CD4-positive, alpha-beta T cell treated with Interleukin-1 beta for 1 hour (primary cell): ENCODE results near the gene CPA4.

Source experiments
- DNase-seq, 2 donors: peaks; one replicate each; pipeline ENCODE4 v3.0.0-alpha.2; 2020 to 2022

Gene CPA4

DNA sequence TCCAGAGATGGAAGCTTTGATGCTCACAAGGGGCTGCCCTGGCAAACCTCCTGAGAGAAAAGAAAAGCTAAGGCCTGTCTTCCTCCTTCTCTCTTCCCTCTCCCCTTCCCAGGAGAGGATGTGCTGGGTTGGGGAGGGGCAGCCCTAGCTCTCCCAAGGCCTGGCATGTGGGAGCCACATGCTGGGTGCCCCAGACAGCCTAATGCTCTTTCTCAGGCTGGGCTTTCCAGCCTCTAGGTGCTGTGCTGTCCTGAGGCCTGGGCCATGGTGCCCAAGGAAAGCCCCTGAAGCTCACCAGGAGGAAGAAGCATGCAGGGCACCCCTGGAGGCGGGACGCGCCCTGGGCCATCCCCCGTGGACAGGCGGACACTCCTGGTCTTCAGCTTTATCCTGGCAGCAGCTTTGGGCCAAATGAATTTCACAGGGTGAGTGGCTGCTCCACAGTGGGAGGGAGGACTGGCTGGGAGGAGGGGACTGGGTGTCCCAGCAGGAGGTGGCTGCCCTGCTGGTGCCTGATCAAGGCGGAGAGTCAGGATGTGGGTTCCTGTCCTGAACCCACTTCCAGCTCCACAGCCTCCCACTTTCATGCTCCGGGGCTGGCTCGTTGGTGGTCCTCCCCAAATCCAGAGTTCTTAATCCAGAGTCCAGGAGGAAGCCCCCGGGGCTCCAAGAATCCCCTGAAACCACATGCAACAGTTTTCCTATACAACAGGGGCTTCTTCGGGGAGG, 53.4 kb downstream of the CPA4 start:
- DNase-seq = no peak

DNA sequence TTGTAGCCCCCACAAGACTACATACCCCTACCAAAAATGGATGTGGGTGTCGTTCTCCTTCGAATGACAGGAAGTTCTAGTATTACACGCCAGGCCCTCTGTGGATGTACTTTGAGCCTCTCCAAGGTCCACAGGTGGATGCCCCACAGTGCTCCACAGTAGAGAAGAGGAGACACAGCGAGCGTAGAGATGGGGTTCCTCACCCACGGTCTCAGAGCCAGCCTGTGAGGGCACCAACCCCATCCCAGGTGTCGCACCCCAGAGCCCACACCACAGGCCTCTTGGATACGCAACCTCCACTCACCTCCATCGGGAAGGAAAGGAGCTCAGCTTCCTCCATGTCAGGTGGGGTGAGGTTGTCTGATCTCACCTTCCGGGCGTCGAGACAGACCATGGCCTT, 54.0 kb downstream of the CPA4 start:
- DNase-seq = no peak

DNA sequence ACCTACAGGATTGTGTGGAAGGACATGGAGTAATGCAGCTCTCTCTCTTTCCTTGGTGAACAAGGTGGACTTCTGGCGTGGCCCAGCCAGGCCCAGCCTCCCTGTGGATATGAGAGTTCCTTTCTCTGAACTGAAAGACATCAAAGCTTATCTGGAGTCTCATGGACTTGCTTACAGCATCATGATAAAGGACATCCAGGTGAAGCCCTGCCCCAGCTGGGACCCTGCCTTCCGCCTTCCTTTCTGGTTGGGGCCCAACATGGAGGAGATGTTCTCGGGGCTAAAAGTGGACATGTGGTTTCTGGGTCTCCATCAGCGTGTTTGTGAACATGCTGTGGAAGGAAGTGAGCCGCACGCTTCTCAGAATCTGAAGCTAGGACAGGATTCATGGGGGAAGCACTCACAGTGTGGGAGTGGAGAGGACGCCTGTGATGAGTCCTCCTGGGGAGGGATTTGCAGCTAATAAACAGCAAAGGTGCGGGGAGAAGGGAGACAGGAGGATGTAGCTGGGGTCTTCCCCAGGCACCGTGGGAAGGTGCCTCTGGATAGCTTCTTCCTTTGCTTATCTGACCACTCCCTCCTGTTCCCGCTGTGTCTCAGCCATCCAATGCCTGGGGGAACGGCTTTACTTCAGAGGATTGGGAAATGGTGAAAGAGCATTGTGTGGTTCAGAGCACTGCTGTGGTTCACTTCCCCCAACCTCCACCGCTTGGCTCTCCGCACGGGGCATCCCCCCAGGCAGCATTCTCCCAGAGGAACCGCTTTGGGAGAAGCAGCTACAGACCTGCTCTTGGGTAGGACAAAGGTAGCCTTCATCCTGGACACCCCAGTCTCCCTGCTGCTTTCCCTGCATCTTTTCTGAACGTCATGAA, 57.2 kb downstream of the CPA4 start:
- no peak for DNase-seq

DNA sequence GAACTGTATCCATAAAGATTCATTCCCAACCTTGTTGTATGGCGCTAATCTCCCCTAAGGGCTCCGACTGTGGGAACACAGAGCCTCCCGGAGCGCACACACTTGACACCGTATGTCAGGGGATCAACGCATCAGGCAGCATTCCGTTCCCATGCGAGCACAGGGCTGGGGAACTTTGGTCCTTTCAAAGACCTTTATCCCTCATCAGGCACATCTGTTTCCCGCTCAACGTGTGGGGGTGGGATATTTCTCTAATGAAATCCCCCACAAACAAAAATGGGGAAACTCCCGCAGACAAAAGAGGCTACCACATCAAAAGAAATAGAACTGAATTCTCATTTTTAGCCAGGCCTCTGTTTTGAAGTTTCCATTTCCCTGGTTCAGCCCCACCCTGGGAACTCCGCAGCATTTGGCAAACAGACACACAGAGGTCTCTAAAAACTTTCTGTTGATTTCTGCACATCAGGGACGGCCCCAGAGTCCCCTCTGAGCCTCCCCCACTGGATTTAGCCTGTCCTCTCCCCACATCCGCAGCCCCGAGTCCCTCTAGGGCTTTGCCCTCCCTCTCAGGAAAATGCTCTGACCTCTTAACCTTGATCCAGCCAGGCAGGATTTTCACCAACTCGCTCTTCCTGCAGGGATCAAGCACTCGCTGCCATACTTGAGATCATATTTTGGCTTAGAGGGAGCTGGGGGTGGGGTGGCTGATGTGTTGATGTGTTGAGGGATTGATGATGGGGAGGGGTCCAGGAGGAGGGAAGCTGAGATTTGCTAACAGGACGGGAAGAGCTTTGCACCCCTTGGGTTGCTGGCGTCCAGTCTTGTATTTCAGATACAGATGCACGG, 58.2 kb downstream of the CPA4 start:
- no peak for DNase-seq

DNA sequence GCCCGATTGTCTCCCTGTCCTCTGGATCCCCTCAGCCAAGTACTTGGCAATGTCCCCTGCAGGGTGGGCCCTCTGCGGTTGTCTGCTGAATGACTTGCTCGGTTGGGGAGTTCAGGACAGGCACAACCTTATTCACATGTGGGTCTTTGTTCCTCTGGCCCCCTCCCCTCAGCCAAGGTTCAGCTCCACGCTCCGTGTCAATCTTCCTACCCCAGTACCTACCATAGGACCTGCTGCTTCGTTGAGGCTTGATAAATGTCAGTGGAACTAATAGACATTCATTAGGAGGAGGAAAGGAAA, 58.8 kb downstream of the CPA4 start:
- DNase-seq = no peak

DNA sequence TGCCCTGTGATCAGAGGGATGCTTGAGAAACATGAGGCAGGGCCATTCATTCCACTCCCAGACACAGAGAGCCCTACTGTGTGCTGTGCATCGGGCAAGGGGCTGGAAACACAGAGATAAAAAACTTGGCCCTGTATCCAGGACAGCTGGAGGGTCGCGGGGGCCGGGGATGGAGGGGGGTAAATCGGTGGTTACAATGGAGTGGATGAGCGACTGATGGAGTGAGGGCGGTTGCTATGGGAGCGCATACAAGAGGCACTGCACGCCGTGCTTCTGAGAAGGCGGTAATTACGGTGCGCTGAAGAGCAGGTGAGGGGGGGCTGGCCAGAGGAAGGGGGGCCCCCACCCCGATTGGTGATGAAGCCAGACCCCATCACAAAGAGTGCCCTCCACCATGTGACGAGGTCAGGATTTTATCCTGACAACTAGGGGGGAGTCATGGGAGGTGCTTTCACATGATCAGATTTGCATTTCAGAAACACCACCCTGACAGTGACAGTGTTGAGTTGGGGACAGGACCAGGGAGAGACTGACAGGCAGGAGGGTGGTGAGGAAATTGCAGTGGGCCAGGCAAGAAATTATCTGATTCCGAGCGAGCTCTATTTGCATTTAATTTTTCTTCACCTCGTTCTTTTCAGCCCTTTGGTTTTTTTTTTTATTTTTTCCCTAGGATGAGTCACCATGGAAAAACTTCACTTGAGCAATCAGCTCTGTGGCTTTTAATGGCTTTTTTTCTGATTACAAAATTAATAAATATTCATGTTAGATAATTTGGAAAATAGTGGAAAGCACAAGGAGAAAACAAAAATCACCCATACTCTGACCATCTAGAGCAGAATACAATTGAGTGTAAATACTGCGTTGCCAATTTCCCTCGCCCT, 59.5 kb downstream of the CPA4 start:
- no peak for DNase-seq

DNA sequence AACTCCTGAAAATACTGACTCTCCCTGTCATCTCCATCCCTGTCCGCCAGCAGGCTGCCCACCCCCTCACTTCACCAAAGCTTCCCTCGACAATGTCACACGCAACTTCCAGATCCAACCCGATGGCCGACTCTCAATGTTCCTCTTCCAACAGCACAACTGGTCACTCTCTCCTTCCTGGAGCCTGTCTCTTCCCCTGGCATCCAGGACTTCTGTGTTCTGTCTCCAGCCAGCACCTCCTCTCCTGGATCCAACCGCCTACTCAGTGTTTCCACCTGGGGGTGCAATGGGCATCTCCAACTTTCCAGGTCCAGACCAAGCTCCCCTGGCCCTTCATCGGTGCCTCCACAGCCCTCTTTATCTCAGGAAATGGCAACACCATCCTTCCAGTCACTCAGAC, 60.2 kb downstream of the CPA4 start:
- no peak for DNase-seq

DNA sequence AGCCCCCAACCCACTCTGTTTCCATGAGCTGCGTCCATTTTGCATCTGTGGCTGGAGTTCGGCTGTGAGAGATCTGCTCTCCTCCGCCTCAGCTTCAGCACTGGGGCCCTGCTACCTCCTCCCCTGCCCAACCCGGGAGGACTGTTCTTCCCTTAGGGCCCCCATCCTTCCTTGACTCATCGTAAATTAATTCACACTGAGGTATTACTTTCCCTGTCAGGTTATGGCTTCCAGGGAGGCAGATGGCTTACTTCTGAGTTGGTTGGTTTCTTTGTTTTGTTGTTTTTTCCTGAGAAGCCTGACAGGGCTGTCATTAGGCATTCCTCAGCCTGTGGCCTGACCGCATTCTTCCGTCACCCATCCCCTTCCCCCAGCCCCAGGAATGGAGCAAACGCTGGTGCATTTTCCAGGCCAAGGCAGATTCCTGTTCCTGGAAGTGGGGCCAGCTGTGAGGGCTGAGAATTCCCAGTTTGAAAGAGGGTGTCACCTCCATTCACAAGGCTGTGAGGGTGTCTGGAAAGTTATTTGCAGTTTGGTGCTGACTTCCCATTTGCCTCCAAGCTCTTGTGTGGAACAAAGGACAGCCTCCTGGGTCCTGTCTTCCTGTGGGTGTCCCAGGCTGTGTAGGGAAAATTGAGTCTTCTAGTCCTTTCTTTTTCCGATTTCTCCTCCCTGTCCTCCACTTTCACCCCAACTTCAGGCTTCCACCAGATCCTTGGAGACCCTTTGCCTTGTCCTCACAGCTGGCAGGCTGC, 63.3 kb downstream of the CPA4 start:
- no peak for DNase-seq

DNA sequence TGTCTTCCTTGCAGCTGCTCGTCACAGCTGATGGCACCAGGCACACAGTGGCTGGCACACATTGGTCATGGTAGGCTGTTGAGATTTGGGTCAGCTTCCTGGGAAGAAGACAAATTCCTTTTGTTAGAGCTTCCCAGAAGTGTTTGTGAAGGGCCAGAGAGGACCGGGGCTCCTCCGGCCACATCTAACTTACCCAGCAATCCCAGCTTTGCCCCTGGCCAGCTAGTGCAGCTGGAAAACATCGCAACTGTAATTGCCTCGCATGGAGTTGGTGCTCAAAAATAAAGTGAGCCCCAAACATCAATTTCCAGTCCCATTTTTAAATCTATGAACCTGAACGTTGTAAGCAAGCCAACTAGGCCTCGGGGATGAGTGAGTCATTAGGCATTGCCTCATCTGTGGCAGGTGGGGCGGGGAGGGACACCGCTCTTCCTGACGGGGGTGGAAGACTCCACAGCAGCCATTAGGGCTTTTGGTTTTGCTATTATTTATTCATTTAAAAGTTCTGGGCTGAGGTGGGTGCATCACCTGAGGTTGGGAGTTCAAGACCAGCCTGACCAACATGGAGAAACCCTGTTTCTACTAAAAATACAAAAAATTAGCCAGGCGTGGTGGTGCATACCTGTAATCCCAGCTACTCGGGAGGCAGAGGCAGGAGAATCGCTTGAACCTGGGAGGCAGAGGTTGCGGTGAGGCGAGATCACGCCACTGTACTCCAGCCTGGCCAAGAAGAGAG, 64.1 kb downstream of the CPA4 start:
- no peak for DNase-seq

DNA sequence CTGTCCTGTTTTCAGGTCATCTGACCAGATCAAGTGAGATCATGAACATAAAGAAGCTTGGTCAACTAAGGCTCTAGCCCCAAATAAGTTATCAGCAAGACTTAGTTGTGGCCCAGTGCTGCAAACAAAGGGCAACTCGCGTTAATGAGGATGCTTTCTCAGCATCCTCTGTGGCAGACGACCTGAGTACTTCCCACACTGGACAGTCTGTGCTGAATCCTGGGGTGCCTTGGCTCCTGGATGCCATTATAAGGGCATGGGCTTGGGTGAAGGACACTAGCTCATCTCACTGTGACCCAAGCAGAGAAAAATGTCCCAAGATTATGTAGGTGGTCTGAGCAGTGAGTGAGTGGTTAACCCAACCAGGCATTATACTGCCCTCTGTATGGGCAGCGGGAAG, 65.5 kb downstream of the CPA4 start:
- no peak for DNase-seq

DNA sequence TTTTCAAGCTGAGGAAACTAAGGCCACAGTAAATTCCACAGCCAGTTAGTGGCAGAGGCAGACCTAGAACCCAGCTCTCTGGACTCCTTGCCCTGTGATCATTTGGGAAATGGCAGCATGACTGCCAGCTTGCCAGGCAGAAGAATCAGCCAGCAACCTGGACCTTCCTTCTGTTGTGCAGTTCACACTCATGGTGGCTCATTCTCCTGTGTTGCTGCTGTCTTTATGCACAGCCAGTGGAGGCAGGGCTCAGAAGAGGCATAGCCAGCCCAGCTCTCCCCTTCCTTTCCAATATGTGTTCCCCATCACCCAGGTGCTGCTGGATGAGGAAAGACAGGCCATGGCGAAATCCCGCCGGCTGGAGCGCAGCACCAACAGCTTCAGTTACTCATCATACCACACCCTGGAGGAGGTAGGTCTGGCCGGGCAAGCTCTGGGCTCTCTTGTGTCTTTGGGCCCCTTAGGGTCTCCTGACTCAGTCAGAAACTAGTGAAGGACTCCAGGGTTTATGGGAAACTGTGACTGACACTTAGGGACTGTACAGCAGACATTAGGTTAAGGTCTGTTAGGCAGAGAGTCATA, 66.4 kb downstream of the CPA4 start:
- DNase-seq = no peak

DNA sequence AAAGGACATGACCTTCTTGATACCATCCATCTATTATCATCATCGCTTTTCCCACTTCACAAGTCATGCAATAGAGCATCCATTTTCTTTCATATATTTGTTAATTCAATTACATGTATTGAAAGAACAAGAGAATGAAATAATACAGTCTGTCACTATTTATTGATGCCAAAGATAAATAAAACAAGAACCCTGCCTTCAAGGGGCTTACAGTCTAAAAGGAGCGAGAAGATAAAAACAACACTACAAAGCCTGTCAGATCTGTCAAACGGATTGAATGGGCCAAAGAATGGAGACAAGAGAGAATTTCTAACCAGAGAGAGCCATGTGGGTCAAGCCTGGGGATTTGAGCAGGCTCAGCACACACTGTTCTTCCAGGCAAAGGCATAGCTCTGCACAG, 67.6 kb downstream of the CPA4 start:
- no peak for DNase-seq

DNA sequence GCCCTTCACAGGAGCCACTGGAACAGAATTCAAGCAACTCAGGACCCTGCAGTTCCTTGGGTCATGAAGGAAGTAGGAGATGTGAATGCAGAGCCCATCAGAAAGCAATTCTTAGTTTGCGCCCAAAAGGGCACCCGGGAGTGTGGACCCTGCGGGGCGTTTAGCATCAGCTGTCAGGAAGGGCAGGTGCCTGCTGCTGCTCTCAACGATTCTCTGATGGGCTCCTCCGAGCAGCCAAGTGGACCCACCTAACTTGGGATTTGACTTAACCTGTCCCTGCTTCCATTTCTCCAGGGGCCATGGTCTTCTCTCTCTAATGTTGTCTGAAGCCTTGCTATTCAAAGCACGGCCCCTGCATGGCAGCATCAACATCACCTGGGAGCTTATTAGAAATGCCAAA, 68.7 kb downstream of the CPA4 start:
- no peak for DNase-seq

DNA sequence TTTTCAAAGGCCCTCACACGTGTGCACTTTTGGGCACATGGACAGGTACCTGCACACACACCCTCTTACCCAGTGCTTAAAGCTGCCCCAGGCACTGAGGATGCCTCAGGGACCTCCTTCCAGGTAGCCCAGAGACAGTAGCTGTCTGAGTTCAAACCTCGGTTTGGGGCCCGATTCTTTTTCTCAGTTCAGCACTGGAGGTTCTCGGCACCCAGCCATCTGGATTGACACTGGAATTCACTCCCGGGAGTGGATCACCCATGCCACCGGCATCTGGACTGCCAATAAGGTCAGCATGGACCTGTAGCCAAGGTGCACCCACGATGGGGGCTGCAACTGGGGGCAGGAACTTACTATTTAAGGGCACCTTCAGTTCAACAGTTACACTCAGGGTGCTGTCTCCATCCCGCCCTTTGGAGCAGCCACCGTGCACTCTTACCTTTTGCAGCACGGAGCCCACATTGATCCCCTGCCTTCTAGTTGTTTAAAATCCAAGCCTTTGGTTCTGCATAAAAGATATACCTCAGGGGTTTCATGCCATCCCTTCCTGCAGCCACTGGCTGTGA, 69.4 kb downstream of the CPA4 start:
- no peak for DNase-seq

DNA sequence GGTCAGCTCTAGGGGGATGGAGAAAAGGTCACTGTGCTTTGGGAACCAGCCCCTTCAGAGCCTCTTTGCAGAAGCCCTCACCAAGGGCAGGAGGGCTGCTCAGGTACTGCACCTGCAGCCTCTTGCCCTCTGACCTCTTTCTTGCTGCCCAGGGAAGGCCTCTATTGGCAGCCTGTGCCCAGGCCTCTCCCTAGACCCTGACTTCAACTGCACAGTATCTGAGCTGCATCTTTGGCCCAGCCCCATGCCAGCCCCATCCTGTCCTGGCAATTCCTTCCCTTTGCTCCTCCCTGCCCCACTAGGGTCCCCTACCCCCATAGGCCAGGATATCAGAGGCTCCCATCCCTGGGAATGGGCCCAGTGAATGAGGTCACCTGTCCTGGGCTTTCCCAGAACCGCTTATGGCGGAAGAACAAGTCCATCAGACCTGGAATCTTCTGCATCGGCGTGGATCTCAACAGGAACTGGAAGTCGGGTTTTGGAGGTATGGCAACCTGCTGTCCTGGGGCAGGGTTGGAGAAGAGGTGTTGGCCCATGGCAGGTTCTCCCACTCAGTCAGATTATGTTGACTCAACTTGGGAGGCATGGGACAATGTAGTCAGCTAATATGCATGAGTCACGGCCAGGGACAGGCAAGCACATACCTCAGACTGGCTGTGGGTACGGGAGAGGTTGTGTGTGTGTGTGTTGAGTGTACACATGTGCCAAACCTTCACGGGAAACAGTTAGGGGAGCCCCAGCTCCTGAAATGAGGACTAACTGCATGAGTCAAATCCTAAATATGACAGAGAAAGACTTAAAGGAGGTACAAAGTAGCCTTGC, 70.3 kb downstream of the CPA4 start:
- DNase-seq = no peak

DNA sequence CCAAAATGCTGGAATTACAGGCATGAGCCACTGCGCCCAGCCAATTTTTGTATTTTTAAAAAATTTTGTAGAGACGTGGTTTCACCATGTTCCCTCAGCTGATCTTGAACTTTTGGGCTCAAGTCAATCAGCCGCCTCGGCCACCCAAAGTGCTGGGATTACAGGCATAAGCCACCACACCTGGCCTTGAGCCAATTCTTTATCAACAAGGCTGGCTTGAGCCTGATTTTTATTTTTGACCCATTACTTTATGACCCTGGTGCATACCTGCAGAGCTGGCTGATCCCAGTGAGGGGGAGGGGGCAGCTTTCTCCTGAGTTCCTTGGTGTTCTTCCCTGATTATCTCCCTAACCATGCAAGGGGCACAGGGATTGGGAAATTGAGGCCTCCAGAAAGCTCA, 71.5 kb downstream of the CPA4 start:
- DNase-seq = no peak

DNA sequence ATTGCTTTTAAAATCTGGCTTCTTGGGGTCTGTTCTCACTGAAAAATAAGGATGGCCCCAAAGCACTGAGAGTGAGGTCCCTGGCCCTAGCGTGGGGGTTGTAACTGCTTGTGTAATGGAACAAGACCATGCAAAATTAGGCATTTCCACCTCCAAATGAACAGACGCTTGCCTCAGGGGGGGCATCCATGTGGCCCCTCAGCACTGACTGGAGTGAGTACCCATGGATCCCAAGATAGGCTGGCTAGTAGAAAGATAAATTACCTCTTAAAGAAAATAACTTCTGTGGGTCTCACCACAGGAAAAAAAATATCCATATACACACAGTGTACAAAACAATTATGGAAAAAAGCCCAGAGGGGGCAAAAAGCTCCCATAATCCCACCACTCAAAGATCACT, 72.1 kb downstream of the CPA4 start:
- no peak for DNase-seq

DNA sequence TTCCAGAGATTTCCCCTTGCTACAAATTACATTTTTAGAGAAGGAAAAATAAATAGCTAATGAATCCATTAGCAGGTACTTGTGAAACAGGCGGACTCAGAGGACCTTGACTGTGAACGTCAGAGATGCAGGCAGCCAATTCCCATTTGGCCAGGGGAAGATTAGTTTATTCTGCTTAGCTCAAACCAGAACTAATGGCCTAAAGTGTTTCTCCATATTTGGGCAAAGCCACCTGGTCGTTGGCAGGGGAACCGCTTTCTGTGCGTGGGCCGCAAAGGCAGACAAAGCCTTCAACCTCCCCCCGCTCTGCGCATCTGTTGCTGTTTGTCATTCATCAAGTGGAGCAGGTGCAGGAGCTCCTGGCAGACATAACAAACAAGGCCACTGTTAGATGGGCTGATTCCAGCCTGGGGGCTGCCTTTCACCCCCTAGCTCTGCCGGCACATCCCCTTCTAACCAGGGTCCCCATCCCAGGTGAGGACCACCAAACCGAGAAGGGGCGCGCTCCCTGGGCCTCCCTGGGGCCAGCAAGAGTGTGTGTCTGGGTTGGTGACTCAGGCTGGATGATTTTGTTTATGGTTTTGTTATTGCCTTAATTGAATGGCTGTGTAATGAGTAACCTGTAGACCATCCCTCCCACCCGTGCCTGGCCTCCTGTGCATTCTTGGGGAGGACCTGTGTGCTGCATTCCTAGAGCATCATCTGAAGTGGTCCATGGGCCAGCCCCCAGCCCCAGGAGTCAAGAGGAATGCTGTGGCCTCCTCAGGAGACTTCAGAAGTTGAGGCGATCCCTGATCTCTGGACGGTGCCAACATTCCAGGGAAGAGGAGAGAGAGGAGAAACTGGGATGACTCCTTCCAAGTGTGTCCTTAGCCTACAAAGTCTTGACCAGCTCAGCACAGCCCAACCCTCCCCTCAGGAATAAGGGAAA, 72.8 kb downstream of the CPA4 start:
- no peak for DNase-seq
